Duodenal mucosa (tissue), 2 donors: ENCODE data around the gene PINLYP.

Experiments used
- H3K27ac ChIP-seq: one replicate; pipeline ENCODE4 v1.7.0; 2013; ENCODE audit warnings: low read depth, low read length
- H3K27me3 ChIP-seq, 2 donors: one replicate each; pipeline ENCODE4 v1.7.0; 2013; ENCODE audit warnings: low read length in 2 of 2, control low read depth in 1 of 2; ENCODE audit not compliant: insufficient read depth in 2 of 2, control insufficient read depth in 1 of 2
- H3K36me3 ChIP-seq, 2 donors: one replicate each; pipeline ENCODE4 v1.7.0; 2013; ENCODE audit warnings: low read length in 2 of 2, control low read depth in 1 of 2; ENCODE audit not compliant: insufficient read depth in 2 of 2, control insufficient read depth in 1 of 2
- H3K4me1 ChIP-seq, 2 donors: one replicate each; pipeline ENCODE4 v1.7.0; 2013; ENCODE audit warnings: low read length in 2 of 2, control low read depth in 1 of 2; ENCODE audit not compliant: insufficient read depth in 2 of 2, control insufficient read depth in 1 of 2
- H3K4me3 ChIP-seq, 2 donors: one replicate each; pipeline ENCODE4 v1.7.0; 2013; ENCODE audit warnings: low read length in 2 of 2, low read depth in 1 of 2
- H3K9ac ChIP-seq, 2 donors: one replicate each; pipeline ENCODE4 v1.7.0; 2013; ENCODE audit warnings: low read length in 2 of 2, low read depth in 1 of 2
- H3K9me3 ChIP-seq, 2 donors: one replicate each; pipeline ENCODE4 v1.7.0; 2013; ENCODE audit warnings: low read length in 2 of 2, control low read depth in 1 of 2; ENCODE audit not compliant: control insufficient read depth in 1 of 2

Gene PINLYP

GRCh38 chr19:43575156-43575950, at the start of gene PINLYP, which contains the start of gene XRCC1:
Gene PINLYP (plus strand): TSS chr19:43575801. CDS start chr19:43577192, 1,391 bp downstream.
Gene XRCC1 (minus strand): TSS chr19:43575527. CDS start chr19:43575458, 69 bp downstream.
- Histone ChIP-seq H3K27me3 (no peaks in the 10 kb centered on the region), H3K4me3 (peak within 1 kb of the TSS; percentile 95 to 100), H3K9ac (peak within 1 kb of the TSS; percentile 93 to 97), H3K9me3 (no peaks in the 10 kb centered on the region), H3K36me3 (peaks cover 0 to 6% of the 10 kb centered on the region in 2 donors), H3K27ac (no peak within 1 kb of the TSS), H3K4me1 (peaks cover 6 to 14% of the 10 kb centered on the region in 2 donors)

- Histone ChIP-seq H3K4me1 (peaks cover 13 to 21% of the 10 kb centered on the region in 2 donors), H3K9ac (peak overlapping the region; percentile 58 to 89), H3K27ac (peak overlapping the region; percentile 73), H3K9me3 (no peaks in the 10 kb centered on the region), H3K27me3 (no peaks in the 10 kb centered on the region), H3K36me3 (peaks cover 0 to 8% of the 10 kb centered on the region in 2 donors), H3K4me3 (peak overlapping the region; percentile 91 to 97)
Observed at GRCh38 chr19:43525836-43526771, 49.5 kb upstream of the PINLYP start.

DNA sequence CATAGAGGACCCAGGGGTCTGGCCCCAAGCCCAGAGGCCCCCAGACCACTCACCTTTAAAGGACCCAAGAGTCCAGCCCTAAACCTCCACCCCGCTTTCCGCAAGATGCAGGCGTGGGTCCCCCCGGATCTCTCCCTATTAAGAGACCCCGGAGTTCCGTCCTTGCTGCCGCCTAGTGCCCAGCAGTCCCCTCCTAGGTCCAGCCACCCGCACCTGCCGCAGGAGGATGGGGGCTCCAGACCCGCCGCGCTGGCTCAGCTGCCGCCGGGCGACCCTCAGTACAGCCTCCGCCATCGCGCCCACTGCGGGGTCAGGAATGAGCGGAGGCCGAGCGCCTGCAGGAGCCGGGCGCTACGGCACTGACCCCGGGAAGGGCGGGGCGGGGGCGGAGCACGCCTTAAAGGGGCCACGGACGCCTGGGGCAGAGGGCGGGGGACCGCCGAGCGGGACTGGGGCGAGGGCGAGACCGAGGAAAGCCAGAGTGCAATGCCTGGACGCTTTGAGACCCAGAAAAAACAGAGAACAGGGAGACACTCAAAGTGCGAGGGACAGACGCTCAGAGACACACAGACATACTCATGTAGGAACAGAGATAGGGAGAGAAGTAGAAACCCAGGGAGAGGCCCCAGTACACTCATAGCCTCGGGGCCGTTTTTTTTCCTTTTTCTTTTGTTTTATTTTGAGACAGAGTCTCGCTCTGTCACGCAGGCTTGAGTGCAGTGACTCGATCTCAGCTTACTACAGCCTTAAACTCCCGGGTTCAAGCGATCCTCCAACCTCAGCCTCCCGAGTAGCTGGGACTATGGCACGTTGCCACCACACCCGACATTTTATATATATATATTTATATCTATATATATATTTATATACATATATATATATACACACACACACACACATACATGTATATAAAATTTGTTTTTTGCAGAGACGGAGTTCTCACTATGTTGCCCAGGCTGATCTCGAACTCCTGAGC, 48.4 kb upstream of the PINLYP start, which contains the start of gene ETHE1:
Gene ETHE1 (minus strand): TSS at position 318 of the 976 bp plus-strand sequence. CDS start 24 bp downstream, at position 294.
- H3K9me3 ChIP-seq = no peaks in the 10 kb centered on the region
- peak within 1 kb of the TSS; percentile 73 for H3K27ac ChIP-seq
- H3K4me1 ChIP-seq = peaks cover 14 to 22% of the 10 kb centered on the region in 2 donors
- peak within 1 kb of the TSS; percentile 58 to 89 for H3K9ac ChIP-seq
- H3K27me3 ChIP-seq = no peaks in the 10 kb centered on the region
- H3K36me3 ChIP-seq = peaks cover 0 to 6% of the 10 kb centered on the region in 2 donors
- H3K4me3 ChIP-seq = peak within 1 kb of the TSS; percentile 91 to 97

GRCh38 chr19:43527860-43528622, 47.6 kb upstream of the PINLYP start:
- Histone ChIP-seq H3K36me3 (peaks cover 0 to 1% of the 10 kb centered on the region in 2 donors), H3K4me1 (peaks cover 21 to 28% of the 10 kb centered on the region in 2 donors), H3K4me3 (peak overlapping the region; percentile 8 to 91), H3K27me3 (no peaks in the 10 kb centered on the region), H3K9me3 (no peaks in the 10 kb centered on the region), H3K9ac (no peak overlapping the region), H3K27ac (peak overlapping the region; percentile 10)

GRCh38 chr19:43532571-43532961, 43.0 kb upstream of the PINLYP start:
- Histone ChIP-seq H3K4me1 (peaks cover 8 to 15% of the 10 kb centered on the region in 2 donors), H3K9me3 (no peaks in the 10 kb centered on the region), H3K27ac (peak overlapping the region; percentile 89), H3K9ac (peak overlapping the region; percentile 70 to 82), H3K27me3 (no peaks in the 10 kb centered on the region), H3K4me3 (peak overlapping the region; percentile 86 to 90), H3K36me3 (no peaks in the 10 kb centered on the region)

DNA sequence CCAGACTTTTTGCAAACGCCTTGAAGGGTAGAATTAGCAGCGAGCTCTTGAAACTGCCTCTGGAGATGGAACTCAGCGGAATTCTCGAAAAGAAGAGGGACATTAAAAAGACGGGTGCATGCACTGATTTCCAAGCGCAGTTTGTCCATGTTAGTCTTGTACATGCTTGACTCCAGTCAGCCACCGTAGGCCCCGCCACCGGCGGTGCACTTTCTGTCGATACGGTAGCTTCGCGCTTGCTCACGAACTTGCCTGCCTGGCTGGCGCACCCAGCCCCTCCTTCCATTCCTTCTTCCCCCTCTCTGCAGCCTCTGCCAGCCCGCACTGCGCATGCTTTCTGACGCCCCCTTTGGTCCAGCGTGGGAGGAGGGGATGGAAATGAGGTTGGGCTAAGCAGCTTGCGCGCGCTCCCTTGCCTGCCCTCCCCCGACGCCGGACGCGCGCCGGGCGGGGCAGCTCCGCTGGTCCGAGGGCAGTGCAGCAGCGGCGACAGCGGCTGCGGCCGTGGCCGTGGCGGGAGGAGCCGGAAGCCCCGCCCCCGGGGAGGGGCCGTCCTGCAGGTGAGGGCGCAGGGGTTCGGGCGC, 42.5 kb upstream of the PINLYP start, which contains the start of gene ZNF575:
Gene ZNF575 (plus strand): TSS at position 227 of the 584 bp plus-strand sequence. CDS start 1,235 bp downstream, outside the sequence.
- Histone ChIP-seq H3K36me3 (peaks cover 0 to 3% of the 10 kb centered on the region in 2 donors), H3K9ac (peak within 1 kb of the TSS; percentile 70 to 82), H3K27ac (peak within 1 kb of the TSS; percentile 89), H3K9me3 (no peaks in the 10 kb centered on the region), H3K27me3 (no peaks in the 10 kb centered on the region), H3K4me3 (peak within 1 kb of the TSS; percentile 86 to 90), H3K4me1 (peaks cover 8 to 15% of the 10 kb centered on the region in 2 donors)

DNA sequence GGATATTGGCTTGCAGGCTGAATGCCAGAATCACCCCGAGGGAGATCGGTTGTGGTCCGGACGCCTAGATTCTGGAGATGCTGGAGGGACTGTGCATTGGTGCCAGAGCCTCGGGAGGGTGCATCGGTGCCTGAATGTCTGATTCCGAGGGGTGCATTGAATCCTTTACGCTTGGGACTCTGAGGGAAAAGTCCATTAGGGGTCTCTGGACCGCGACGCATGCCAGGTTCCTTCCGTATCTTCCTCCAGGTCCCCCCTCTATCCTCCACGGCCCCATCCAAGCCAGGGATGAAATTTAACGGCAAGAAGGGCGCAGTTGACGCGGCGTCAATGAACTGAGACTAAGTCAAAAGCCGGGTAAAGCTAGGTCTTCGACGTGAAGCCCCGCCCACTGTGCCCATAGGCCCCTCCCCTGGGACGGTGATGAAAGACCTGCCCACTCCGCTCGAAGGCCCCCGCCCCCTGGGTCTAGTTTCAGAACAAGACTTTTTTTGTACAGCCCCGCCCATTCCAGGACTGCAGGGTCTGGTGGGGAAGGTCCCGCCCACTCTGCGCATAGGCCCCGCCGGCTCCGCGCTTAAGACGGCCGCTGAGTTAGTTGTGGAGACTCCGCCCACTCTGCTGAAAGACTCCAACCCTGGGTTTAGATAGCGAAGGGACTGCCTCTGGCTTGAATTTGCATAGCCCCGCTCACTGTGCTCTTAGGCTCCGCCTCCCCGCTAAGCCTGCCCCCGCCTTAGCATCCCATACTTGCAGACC, 41.9 kb upstream of the PINLYP start:
- peaks cover 8 to 15% of the 10 kb centered on the region in 2 donors for H3K4me1 ChIP-seq
- peaks cover 5 to 9% of the 10 kb centered on the region in 2 donors for H3K36me3 ChIP-seq
- peak overlapping the region; percentile 86 to 90 for H3K4me3 ChIP-seq
- H3K9ac ChIP-seq = peak overlapping the region; percentile 70 to 82
- peaks cover 0 to under 1% of the 10 kb centered on the region in 2 donors for H3K9me3 ChIP-seq
- no peaks in the 10 kb centered on the region for H3K27me3 ChIP-seq
- peak overlapping the region; percentile 89 for H3K27ac ChIP-seq

DNA sequence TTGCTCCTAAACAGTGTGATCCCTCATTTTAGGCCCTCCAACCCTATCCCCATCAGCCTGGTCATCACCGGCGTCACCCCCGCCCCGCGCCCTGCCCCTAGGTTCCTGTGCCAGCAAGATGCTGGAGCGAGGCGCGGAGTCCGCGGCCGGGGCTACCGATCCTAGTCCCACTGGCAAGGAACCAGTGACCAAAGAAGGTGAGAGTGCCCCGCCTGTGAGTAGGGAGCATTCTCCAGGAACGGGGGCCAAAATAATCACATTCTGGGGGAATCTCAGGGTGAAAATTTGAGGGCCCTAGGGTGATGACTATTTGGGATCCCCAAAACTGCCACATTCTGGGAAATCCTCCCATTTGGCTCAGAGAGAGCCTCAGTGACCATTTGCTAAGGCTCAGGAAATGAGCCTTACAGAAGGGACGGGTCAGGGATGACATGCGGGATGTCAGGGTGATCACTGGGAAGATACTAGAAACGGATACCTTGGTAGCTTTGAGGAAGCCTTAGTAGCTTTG, 41.2 kb upstream of the PINLYP start:
- Histone ChIP-seq H3K27me3 (no peaks in the 10 kb centered on the region), H3K9me3 (peaks cover 0 to 7% of the 10 kb centered on the region in 2 donors), H3K9ac (peak overlapping the region in 1 of 2 donors; percentile 82), H3K36me3 (peaks cover 7 to 16% of the 10 kb centered on the region in 2 donors), H3K4me3 (peak overlapping the region; percentile 86 to 90), H3K27ac (no peak overlapping the region), H3K4me1 (peaks cover 8 to 15% of the 10 kb centered on the region in 2 donors)
